Mucosa of gallbladder (tissue), 1 donor: Measurements from ENCODE around the gene IFRD1. TPM values are rescaled to one million over a fixed set of nuclear protein-coding genes. Genes with fewer than 3 reads are reported as not detected.
"Not testable (repeated sequence)": the region's sequence is repeated elsewhere in the genome, so short reads cannot be mapped to it uniquely, and the experiment has no call there.

Source experiments
- DNase-seq: peaks from one replicate; pipeline ENCODE4 v3.0.0-alpha.2; 2020; ENCODE audit warnings: low spot score
- total RNA-seq: library from RNA; stranded (reverse); gene quantifications from one replicate; pipeline ENCODE4 v1.2.1, GENCODE V29; 2021
- donor health status: DM: no; HTN: no; CAD: no.

IFRD1 gene
- total RNA-seq, 1 donor from 2014 or later: 45.8 TPM

DNA sequence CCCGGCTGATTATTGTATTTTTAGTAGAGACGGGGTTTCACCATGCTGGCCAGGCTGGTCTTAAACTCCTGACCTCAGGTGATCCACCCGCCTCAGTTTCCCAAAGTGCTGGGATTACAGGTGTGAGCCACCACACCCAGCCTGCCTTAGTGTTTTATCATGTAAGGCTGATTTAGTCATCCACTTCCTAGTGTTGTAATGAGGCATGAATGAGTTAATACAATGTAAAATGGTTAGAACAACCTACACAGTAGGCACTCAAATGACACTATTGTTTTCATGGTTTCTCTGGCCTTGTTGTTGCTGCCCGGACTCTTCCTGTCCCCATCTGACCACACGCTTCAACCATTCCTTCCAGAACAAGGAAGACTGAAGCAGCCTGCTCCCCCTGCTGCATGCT is 66.2 kb downstream of the IFRD1 start:
- not testable (repeated sequence) for DNase-seq

DNA sequence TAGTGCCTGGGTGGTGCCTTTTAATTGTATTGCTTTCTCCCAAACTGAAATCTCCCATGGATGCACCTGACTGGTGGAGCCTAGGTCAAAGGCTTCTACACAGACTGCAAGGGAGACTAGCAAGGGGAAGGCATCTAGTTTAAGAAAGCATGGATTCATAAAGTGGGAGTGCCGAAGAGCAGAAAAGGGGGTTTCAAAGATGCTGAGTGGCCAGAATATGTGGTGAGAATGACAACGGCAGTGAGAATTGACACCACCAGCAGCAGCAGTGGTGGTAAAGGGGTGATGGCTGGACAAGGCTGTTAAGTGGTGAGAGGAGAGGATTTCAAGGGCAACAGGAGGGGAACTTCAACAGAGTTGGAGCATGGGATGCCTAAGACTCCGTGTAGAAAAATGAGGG is 67.2 kb downstream of the IFRD1 start:
- DNase-seq: no peak

DNA sequence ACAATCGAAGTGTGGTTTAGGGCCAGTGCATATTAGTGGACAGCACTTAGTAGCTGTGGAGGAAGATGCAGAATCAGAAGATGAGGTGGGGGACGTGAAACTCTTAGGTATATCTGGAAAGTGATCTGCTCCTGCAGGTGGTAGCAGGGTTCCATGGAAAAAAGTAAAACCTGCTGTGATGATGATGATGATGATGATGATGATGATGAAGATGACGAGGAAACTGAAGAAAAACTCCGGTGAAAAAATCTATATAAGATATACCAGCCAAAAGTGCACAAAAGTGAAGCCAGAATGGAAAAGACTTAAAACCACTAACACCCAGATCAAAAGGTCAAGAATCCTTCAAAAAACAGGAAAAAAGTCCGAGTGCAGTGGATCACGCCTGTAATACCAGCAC is 70.5 kb downstream of the IFRD1 start:
- DNase-seq: no peak

GRCh38 chr7:112521942-112522341 is 71.7 kb downstream of the IFRD1 start:
- DNase-seq: no peak

- no peak for DNase-seq
Measured at GRCh38 chr7:112523871-112524270, 73.6 kb downstream of the IFRD1 start.

Other genes starting within 250 kb of the IFRD1 start
- gene DOCK4, start 244.1 kb upstream of the IFRD1 start, total RNA-seq: 26.1 TPM
- gene ZNF277, start 243.8 kb upstream of the IFRD1 start, total RNA-seq: 29.4 TPM
- gene LSMEM1, start 30.5 kb downstream of the IFRD1 start, total RNA-seq: 2.2 TPM